Trophoblast cell (in vitro differentiated cells and primary cell): Measurements from ENCODE around the gene COL12A1.

Experiments used
- DNase-seq, 2 donors: peaks; one replicate each; pipeline ENCODE4 v3.0.0-alpha.2; 2016
- H2AFZ ChIP-seq: 2 replicates; pipeline ENCODE4 v1.6.1; 2013; ENCODE audit warnings: low read length, moderate library complexity, mild to moderate bottlenecking; ENCODE audit not compliant: insufficient read depth, poor library complexity
- H2AK5ac ChIP-seq: 2 replicates; pipeline ENCODE4 v1.6.1; 2013; ENCODE audit warnings: mild to moderate bottlenecking, low read length
- H2BK120ac ChIP-seq: 2 replicates; pipeline ENCODE4 v1.6.1; 2013; ENCODE audit warnings: low read length, mild to moderate bottlenecking, moderate library complexity; ENCODE audit not compliant: insufficient read depth, poor library complexity
- H2BK12ac ChIP-seq: 2 replicates; pipeline ENCODE4 v1.6.1; 2013; ENCODE audit warnings: mild to moderate bottlenecking, low read length, moderate library complexity
- H2BK5ac ChIP-seq: 2 replicates; pipeline ENCODE4 v1.6.1; 2013; ENCODE audit warnings: low read length, low read depth, moderate library complexity, mild to moderate bottlenecking; ENCODE audit not compliant: poor library complexity
- H3K14ac ChIP-seq: 2 replicates; pipeline ENCODE4 v1.6.1; 2013; ENCODE audit warnings: mild to moderate bottlenecking, low read length
- H3K18ac ChIP-seq: 2 replicates; pipeline ENCODE4 v1.6.1; 2013; ENCODE audit warnings: mild to moderate bottlenecking, low read length
- H3K23ac ChIP-seq: 2 replicates; pipeline ENCODE4 v1.6.1; 2013; ENCODE audit warnings: low read length
- H3K27ac ChIP-seq: 2 replicates; pipeline ENCODE4 v1.5.1; 2013; ENCODE audit warnings: low read depth, mild to moderate bottlenecking, inconsistent platforms, low read length, moderate library complexity
- H3K27me3 ChIP-seq: 2 replicates; pipeline ENCODE4 v1.6.1; 2013; ENCODE audit warnings: inconsistent platforms, mild to moderate bottlenecking, low read length, moderate library complexity; ENCODE audit not compliant: insufficient read depth
- H3K36me3 ChIP-seq, 2 experiments: 1 replicate in 1 of 2; 2 replicates in 1 of 2; pipeline ENCODE4 v1.6.1; 2013; ENCODE audit warnings: low read length in 2 of 2, mild to moderate bottlenecking in 2 of 2, moderate library complexity in 1 of 2; ENCODE audit not compliant: insufficient read depth in 2 of 2, control insufficient read depth in 1 of 2
- H3K4ac ChIP-seq: 2 replicates; pipeline ENCODE4 v1.6.1; 2013; ENCODE audit warnings: low read depth, mild to moderate bottlenecking, low read length, moderate library complexity
- H3K4me1 ChIP-seq, 2 experiments: 1 replicate in 1 of 2; 2 replicates in 1 of 2; pipeline ENCODE4 v1.6.1; 2013; ENCODE audit warnings: low read length in 2 of 2, mild to moderate bottlenecking in 2 of 2, moderate library complexity in 1 of 2; ENCODE audit not compliant: insufficient read depth in 2 of 2, control insufficient read depth in 1 of 2
- H3K4me2 ChIP-seq: 2 replicates; pipeline ENCODE4 v1.6.1; 2013; ENCODE audit warnings: inconsistent platforms, mild to moderate bottlenecking, low read length, moderate library complexity
- H3K4me3 ChIP-seq: 2 replicates; pipeline ENCODE4 v1.5.1; 2013; ENCODE audit warnings: mild to moderate bottlenecking, low read depth, low read length, inconsistent platforms
- H3K79me1 ChIP-seq: one replicate; pipeline ENCODE4 v1.6.1; 2013; ENCODE audit warnings: low read length
- H3K79me2 ChIP-seq: 2 replicates; pipeline ENCODE4 v1.6.1; 2013; ENCODE audit warnings: low read length, mild to moderate bottlenecking; ENCODE audit not compliant: control insufficient read depth, insufficient read depth, poor library complexity
- H3K9ac ChIP-seq: 2 replicates; pipeline ENCODE4 v1.6.1; 2013; ENCODE audit warnings: mild to moderate bottlenecking, low read length
- H3K9me3 ChIP-seq: 2 replicates; pipeline ENCODE4 v1.6.1; 2013; ENCODE audit warnings: low read depth, mild to moderate bottlenecking, control low read depth, inconsistent platforms, low read length; ENCODE audit not compliant: insufficient read depth
- H4K12ac ChIP-seq: 2 replicates; pipeline ENCODE4 v1.6.1; 2013; ENCODE audit warnings: low read depth, mild to moderate bottlenecking, low read length, moderate library complexity
- H4K8ac ChIP-seq: 2 replicates; pipeline ENCODE4 v1.6.1; 2013; ENCODE audit warnings: low read depth, mild to moderate bottlenecking, low read length, moderate library complexity
- H4K91ac ChIP-seq: one replicate; pipeline ENCODE4 v1.6.1; 2013; ENCODE audit warnings: low read depth, mild to moderate bottlenecking, low read length, moderate library complexity
- WGBS: extraction: QIAGEN DNeasy Blood & Tissue Kit; methylation state at CpG from one replicate; pipeline ENCODE4 v1.1.7; 2013; ENCODE audit warnings: missing lambda C conversion rate; ENCODE audit not compliant: insufficient read length, insufficient coverage; ENCODE audit errors: extremely low coverage; 5-methylcytosine and 5-hydroxymethylcytosine counted together

Gene COL12A1

GRCh38 chr6:75107913-75108312, 97.9 kb downstream of the COL12A1 start:
- Histone ChIP-seq H2BK12ac (no peak overlapping the region), H4K8ac (no peak overlapping the region), H3K27me3 (no peaks in the 10 kb centered on the region), H3K23ac (no peak overlapping the region), H2BK5ac (no peak overlapping the region), H3K4me3 (no peak overlapping the region), H3K27ac (no peak overlapping the region), H4K91ac (no peak overlapping the region), H3K4me1 (peaks cover 2 to 4% of the 10 kb centered on the region in 2 experiments), H3K4ac (no peak overlapping the region), H2AFZ (no peak overlapping the region), H4K12ac (no peak overlapping the region), H3K36me3 (peaks cover 0 to 1% of the 10 kb centered on the region in 2 experiments), H3K79me2 (no peaks in the 10 kb centered on the region), H3K14ac (no peak overlapping the region), H3K4me2 (no peak overlapping the region), H3K9me3 (no peaks in the 10 kb centered on the region), H3K79me1 (peaks cover 4% of the 10 kb centered on the region), H2BK120ac (no peak overlapping the region), H2AK5ac (no peak overlapping the region), H3K18ac (no peak overlapping the region), H3K9ac (no peak overlapping the region)
- DNase-seq = no peak

GRCh38 chr6:75106426-75106825, 99.4 kb downstream of the COL12A1 start:
- Histone ChIP-seq H3K18ac (no peak overlapping the region), H3K4ac (no peak overlapping the region), H3K9me3 (no peaks in the 10 kb centered on the region), H3K4me1 (peaks cover 2 to 4% of the 10 kb centered on the region in 2 experiments), H4K91ac (no peak overlapping the region), H3K9ac (no peak overlapping the region), H2BK12ac (no peak overlapping the region), H3K14ac (no peak overlapping the region), H3K23ac (no peak overlapping the region), H3K4me2 (no peak overlapping the region), H2AFZ (no peak overlapping the region), H3K27me3 (no peaks in the 10 kb centered on the region), H3K27ac (no peak overlapping the region), H3K79me1 (peaks cover 6% of the 10 kb centered on the region), H2BK120ac (no peak overlapping the region), H3K4me3 (no peak overlapping the region), H3K79me2 (no peaks in the 10 kb centered on the region), H4K8ac (no peak overlapping the region), H3K36me3 (peaks cover 0 to 5% of the 10 kb centered on the region in 2 experiments), H2BK5ac (no peak overlapping the region), H4K12ac (no peak overlapping the region), H2AK5ac (no peak overlapping the region)
- WGBS = no CpG with 5 or more reads among the region's 2 CpGs
- DNase-seq = no peak

GRCh38 chr6:75103431-75103830, 102.4 kb downstream of the COL12A1 start:
- Histone ChIP-seq H3K27me3 (no peaks in the 10 kb centered on the region), H3K79me2 (no peaks in the 10 kb centered on the region), H2AFZ (no peak overlapping the region), H4K8ac (no peak overlapping the region), H3K14ac (no peak overlapping the region), H2BK5ac (peak overlapping the region; percentile 27), H3K23ac (no peak overlapping the region), H2BK120ac (peak overlapping the region; percentile 43), H3K4me2 (no peak overlapping the region), H3K4me3 (no peak overlapping the region), H3K36me3 (peaks cover 0 to 8% of the 10 kb centered on the region in 2 experiments), H3K79me1 (peaks cover 12% of the 10 kb centered on the region), H3K9ac (no peak overlapping the region), H2BK12ac (peak overlapping the region; percentile 58), H4K12ac (no peak overlapping the region), H4K91ac (peak overlapping the region; percentile 55), H3K4me1 (peaks cover 8 to 11% of the 10 kb centered on the region in 2 experiments), H3K4ac (no peak overlapping the region), H3K27ac (peak overlapping the region; percentile 78), H3K18ac (no peak overlapping the region), H2AK5ac (no peak overlapping the region), H3K9me3 (no peaks in the 10 kb centered on the region)
- DNase-seq = peak; percentile 10 to 87
- no CpG with 5 or more reads among the region's 1 CpG for WGBS

- peak overlapping the region; percentile 77 for H4K91ac ChIP-seq
- H4K8ac ChIP-seq = no peak overlapping the region
- peak overlapping the region; percentile 89 for H2BK5ac ChIP-seq
- H3K18ac ChIP-seq = peak overlapping the region; percentile 78
- no peak overlapping the region for H2AFZ ChIP-seq
- no peak overlapping the region for H3K4ac ChIP-seq
- no peak for DNase-seq
- H3K4me2 ChIP-seq = no peak overlapping the region
- H4K12ac ChIP-seq = no peak overlapping the region
- WGBS = no CpG with 5 or more reads among the region's 5 CpGs
- no peaks in the 10 kb centered on the region for H3K79me2 ChIP-seq
- H3K79me1 ChIP-seq = peaks cover 16% of the 10 kb centered on the region
- peak overlapping the region; percentile 97 for H2BK12ac ChIP-seq
- H2BK120ac ChIP-seq = no peak overlapping the region
- H3K36me3 ChIP-seq = peaks cover 0 to 7% of the 10 kb centered on the region in 2 experiments
- no peaks in the 10 kb centered on the region for H3K9me3 ChIP-seq
- H3K14ac ChIP-seq = no peak overlapping the region
- no peak overlapping the region for H3K27ac ChIP-seq
- peaks cover 11 to 14% of the 10 kb centered on the region in 2 experiments for H3K4me1 ChIP-seq
- H3K9ac ChIP-seq = no peak overlapping the region
- no peak overlapping the region for H3K23ac ChIP-seq
- no peak overlapping the region for H3K4me3 ChIP-seq
- H3K27me3 ChIP-seq = no peaks in the 10 kb centered on the region
- peak overlapping the region; percentile 86 for H2AK5ac ChIP-seq
These were observed 103.6 kb downstream of the COL12A1 start for GRCh38 chr6:75102301-75102700.
